WTC11 (cell line): ENCODE results near the gene PIP4K2C. TPM values are rescaled to one million over a fixed set of nuclear protein-coding genes. Genes with fewer than 3 reads are reported as not detected.

Experiments
- ATAC-seq: fragments of 200-7000 bp; cut with Tn5 transposase; 2 replicates; pipeline ENCODE4 v1.10.0; 2021; ENCODE audit warnings: mild to moderate bottlenecking, moderate library complexity
- CTCF ChIA-PET: fragments of 300-600 bp; sonication (Branson Sonifier 250); formaldehyde crosslinking; loops from one replicate; lab custom pipeline; 2021; ENCODE audit warnings: antibody characterized with exemption; lab: Charles Lee
- POLR2A ChIA-PET: fragments of 350-600 bp; sonication (Branson Sonifier 250); formaldehyde crosslinking; loops from one replicate; lab custom pipeline; 2021; ENCODE audit warnings: antibody characterized with exemption; lab: Charles Lee
- DNase-seq: peaks from one replicate; pipeline ENCODE4 v3.0.0; 2021; ENCODE audit warnings: low spot score
- H3K27ac Mint-ChIP-seq: 2 replicates; pipeline ENCODE4 v1.8.0; 2021; ENCODE audit warnings: mixed read lengths
- H3K27me3 Mint-ChIP-seq: 2 replicates; pipeline ENCODE4 v1.8.0; 2021; ENCODE audit warnings: low read depth, mild to moderate bottlenecking, moderate library complexity, mixed read lengths
- H3K36me3 Mint-ChIP-seq: 2 replicates; pipeline ENCODE4 v1.8.0; 2021; ENCODE audit warnings: mixed read lengths
- H3K4me1 Mint-ChIP-seq: 2 replicates; pipeline ENCODE4 v1.8.0; 2022; ENCODE audit warnings: mixed read lengths
- H3K4me3 Mint-ChIP-seq: 2 replicates; pipeline ENCODE4 v1.8.0; 2021; ENCODE audit warnings: mild to moderate bottlenecking, moderate library complexity, mixed read lengths
- H3K9me3 Mint-ChIP-seq: 2 replicates; pipeline ENCODE4 v1.8.0; 2021; ENCODE audit warnings: mixed read lengths
- CREB1 ChIP-seq: sonication (generic); formaldehyde crosslinking; IDR thresholded peaks from 2 replicates; pipeline ENCODE4 v1.8.0; 2023; ENCODE audit warnings: mild to moderate bottlenecking, missing genetic modification reagents
- E2F4 ChIP-seq: sonication (generic); formaldehyde crosslinking; IDR thresholded peaks from 2 replicates; pipeline ENCODE4 v1.8.1; 2022; ENCODE audit warnings: low read depth, mild to moderate bottlenecking, moderate library complexity, missing genetic modification reagents, borderline replicate concordance
- KAT7 ChIP-seq: sonication (generic); formaldehyde crosslinking; IDR thresholded peaks from 2 replicates; pipeline ENCODE4 v1.8.1; 2023; ENCODE audit warnings: missing genetic modification reagents, mild to moderate bottlenecking, borderline replicate concordance
- PRDM15 ChIP-seq: sonication (generic); formaldehyde crosslinking; IDR thresholded peaks from 2 replicates; pipeline ENCODE4 v1.8.0; 2022; ENCODE audit warnings: missing genetic modification reagents
- PREB ChIP-seq: sonication (generic); formaldehyde crosslinking; IDR thresholded peaks from 2 replicates; pipeline ENCODE4 v1.8.1; 2022; ENCODE audit warnings: mild to moderate bottlenecking, missing genetic modification reagents, moderate library complexity, borderline replicate concordance
- ZNF317 ChIP-seq: sonication (generic); formaldehyde crosslinking; IDR thresholded peaks from 2 replicates; pipeline ENCODE4 v1.8.1; 2023; ENCODE audit warnings: low read depth, mild to moderate bottlenecking, moderate library complexity, missing genetic modification reagents, borderline replicate concordance
- total RNA-seq: library from RNA; stranded (reverse); gene quantifications from 3 replicates; pipeline ENCODE4 v1.2.3, GENCODE V29; 2021
- TF ChIP-seq, protein P1 (sequence below): fragments of 250-450 bp; sonication (Bioruptor Pico); IDR thresholded peaks from 2 replicates; pipeline ENCODE4 v2.1.2; 2022; ENCODE audit warnings: mild to moderate bottlenecking, moderate library complexity
- TF ChIP-seq, protein P2 (sequence below): sonication (generic); formaldehyde crosslinking; IDR thresholded peaks from 2 replicates; pipeline ENCODE4 v1.8.0; 2022; ENCODE audit warnings: mild to moderate bottlenecking, missing genetic modification reagents
- TF ChIP-seq, protein P3 (sequence below): sonication (generic); formaldehyde crosslinking; IDR thresholded peaks from 2 replicates; pipeline ENCODE4 v1.8.1; 2023; ENCODE audit warnings: mild to moderate bottlenecking, missing genetic modification reagents
- TF ChIP-seq, protein P4 (sequence below): sonication (generic); formaldehyde crosslinking; IDR thresholded peaks from 2 replicates; pipeline ENCODE4 v1.8.1; 2022; ENCODE audit warnings: missing genetic modification reagents, borderline replicate concordance

PIP4K2C gene
- total RNA-seq, 1 experiment from 2014 or later = 25.4 TPM

- Mint-ChIP-seq H3K27ac (no peak overlapping the region), H3K9me3 (no peaks in the 10 kb centered on the region), H3K4me3 (no peak overlapping the region), H3K4me1 (peaks cover 27% of the 10 kb centered on the region), H3K36me3 (peaks cover 5% of the 10 kb centered on the region), H3K27me3 (peaks cover 90% of the 10 kb centered on the region)
- DNase-seq (no peak), ATAC-seq (no peak)
- POLR2A ChIA-PET = interaction anchor here (0.6 kb wide), 1 partner anchor 11 kb away, joined by 3 read pairs; no protein-coding TSS in a partner anchor
- TF ChIP-seq, protein P1, sequence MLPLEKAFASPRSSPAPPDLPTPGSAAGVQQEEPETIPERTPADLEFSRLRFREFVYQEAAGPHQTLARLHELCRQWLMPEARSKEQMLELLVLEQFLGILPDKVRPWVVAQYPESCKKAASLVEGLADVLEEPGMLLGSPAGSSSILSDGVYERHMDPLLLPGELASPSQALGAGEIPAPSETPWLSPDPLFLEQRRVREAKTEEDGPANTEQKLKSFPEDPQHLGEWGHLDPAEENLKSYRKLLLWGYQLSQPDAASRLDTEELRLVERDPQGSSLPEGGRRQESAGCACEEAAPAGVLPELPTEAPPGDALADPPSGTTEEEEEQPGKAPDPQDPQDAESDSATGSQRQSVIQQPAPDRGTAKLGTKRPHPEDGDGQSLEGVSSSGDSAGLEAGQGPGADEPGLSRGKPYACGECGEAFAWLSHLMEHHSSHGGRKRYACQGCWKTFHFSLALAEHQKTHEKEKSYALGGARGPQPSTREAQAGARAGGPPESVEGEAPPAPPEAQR (CRISPR knock-in tag) = no peak
- TF ChIP-seq PREB = no peak
- TF ChIP-seq PRDM15 = no peak
- TF ChIP-seq KAT7 (CRISPR knock-in tag) = no peak
- TF ChIP-seq, protein P2, sequence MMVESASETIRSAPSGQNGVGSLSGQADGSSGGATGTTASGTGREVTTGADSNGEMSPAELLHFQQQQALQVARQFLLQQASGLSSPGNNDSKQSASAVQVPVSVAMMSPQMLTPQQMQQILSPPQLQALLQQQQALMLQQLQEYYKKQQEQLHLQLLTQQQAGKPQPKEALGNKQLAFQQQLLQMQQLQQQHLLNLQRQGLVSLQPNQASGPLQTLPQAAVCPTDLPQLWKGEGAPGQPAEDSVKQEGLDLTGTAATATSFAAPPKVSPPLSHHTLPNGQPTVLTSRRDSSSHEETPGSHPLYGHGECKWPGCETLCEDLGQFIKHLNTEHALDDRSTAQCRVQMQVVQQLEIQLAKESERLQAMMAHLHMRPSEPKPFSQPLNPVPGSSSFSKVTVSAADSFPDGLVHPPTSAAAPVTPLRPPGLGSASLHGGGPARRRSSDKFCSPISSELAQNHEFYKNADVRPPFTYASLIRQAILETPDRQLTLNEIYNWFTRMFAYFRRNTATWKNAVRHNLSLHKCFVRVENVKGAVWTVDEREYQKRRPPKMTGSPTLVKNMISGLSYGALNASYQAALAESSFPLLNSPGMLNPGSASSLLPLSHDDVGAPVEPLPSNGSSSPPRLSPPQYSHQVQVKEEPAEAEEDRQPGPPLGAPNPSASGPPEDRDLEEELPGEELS = no peak
- TF ChIP-seq ZNF317 = no peak
- TF ChIP-seq, protein P3, sequence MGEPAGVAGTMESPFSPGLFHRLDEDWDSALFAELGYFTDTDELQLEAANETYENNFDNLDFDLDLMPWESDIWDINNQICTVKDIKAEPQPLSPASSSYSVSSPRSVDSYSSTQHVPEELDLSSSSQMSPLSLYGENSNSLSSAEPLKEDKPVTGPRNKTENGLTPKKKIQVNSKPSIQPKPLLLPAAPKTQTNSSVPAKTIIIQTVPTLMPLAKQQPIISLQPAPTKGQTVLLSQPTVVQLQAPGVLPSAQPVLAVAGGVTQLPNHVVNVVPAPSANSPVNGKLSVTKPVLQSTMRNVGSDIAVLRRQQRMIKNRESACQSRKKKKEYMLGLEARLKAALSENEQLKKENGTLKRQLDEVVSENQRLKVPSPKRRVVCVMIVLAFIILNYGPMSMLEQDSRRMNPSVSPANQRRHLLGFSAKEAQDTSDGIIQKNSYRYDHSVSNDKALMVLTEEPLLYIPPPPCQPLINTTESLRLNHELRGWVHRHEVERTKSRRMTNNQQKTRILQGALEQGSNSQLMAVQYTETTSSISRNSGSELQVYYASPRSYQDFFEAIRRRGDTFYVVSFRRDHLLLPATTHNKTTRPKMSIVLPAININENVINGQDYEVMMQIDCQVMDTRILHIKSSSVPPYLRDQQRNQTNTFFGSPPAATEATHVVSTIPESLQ = no peak
- TF ChIP-seq, protein P4, sequence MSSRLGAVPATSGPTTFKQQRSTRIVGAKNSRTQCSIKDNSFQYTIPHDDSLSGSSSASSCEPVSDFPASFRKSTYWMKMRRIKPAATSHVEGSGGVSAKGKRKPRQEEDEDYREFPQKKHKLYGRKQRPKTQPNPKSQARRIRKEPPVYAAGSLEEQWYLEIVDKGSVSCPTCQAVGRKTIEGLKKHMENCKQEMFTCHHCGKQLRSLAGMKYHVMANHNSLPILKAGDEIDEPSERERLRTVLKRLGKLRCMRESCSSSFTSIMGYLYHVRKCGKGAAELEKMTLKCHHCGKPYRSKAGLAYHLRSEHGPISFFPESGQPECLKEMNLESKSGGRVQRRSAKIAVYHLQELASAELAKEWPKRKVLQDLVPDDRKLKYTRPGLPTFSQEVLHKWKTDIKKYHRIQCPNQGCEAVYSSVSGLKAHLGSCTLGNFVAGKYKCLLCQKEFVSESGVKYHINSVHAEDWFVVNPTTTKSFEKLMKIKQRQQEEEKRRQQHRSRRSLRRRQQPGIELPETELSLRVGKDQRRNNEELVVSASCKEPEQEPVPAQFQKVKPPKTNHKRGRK (CRISPR knock-in tag) = no peak
- no peak for TF ChIP-seq E2F4 (CRISPR knock-in tag)
- TF ChIP-seq CREB1 (CRISPR knock-in tag) = no peak
- CTCF ChIA-PET = interaction anchor here (0.6 to 5.1 kb wide), 6 partner anchors 12 to 160 kb away, joined by 3 to 38 read pairs (median 8); partner anchors contain the start of genes B4GALNT1 and INHBE
Observed at GRCh38 chr12:57614948-57615500, 24.0 kb downstream of the PIP4K2C start.
